ENCODE data around the gene RPTOR.

RPTOR gene

DNA sequence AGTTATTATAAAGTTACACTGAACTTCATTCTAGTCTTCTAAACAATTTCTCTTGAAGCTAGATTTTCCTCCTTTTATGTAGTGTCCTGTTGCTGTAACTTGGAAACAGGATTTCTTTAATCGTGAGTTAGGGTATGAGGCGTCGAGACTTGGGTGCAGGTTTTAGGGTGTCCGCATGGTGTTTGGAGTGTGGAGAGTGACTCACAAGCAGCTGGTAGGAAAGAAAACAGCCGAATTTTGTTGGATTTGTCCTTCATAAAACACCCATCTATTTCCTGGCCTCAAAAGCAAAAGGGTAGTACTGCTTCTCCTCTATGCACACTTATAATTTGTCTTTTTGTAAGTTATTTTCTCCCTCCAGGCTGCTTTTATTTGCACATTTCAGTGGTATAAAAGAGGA lies 1.6 kb downstream of the RPTOR start:
- peaks cover 10% of the 10 kb centered on the region for H3K4me1 ChIP-seq (ENCODE audit: control insufficient read depth, insufficient read depth, low read length)
- H3K9me3 ChIP-seq (ENCODE audit: control insufficient read depth, insufficient read depth, low read depth, low read length): no peaks in the 10 kb centered on the region
- H3K36me3 ChIP-seq (ENCODE audit: control insufficient read depth in 2 of 2, insufficient read depth in 1 of 2, low read length in 2 of 2): peaks cover 0 to 10% of the 10 kb centered on the region in 2 experiments; a peak in 2 of 3 replicates
- TF ChIP-seq ZNF843 (tag by site-specific recombination; IDR thresholded peaks at IDR 0.05) (no peak), ZBTB1 (tag by site-specific recombination; IDR thresholded peaks at IDR 0.05) (no peak), ZNF629 (tag by site-specific recombination; IDR thresholded peaks at IDR 0.05) (no peak), ZNF394 (tag by site-specific recombination; IDR thresholded peaks at IDR 0.05; ENCODE audit: borderline replicate concordance) (no peak), ZNF626 (tag by site-specific recombination; IDR thresholded peaks at IDR 0.05) (no peak), KLF1 (tag by site-specific recombination; IDR thresholded peaks at IDR 0.05) (no peak), GLIS1 (tag by site-specific recombination; IDR thresholded peaks at IDR 0.05) (no peak), HIC1 (tag by site-specific recombination; IDR thresholded peaks at IDR 0.05) (no peak), KLF9 (tag by site-specific recombination; IDR thresholded peaks at IDR 0.05; ENCODE audit: low read depth) (no peak), ZNF221 (tag by site-specific recombination; IDR thresholded peaks at IDR 0.05; ENCODE audit: borderline replicate concordance) (no peak), ZNF510 (tag by site-specific recombination; IDR thresholded peaks at IDR 0.05; ENCODE audit: insufficient replicate concordance) (no peak), GLIS2 (tag by site-specific recombination; IDR thresholded peaks at IDR 0.05) (no peak)
- TF ChIP-seq, protein P1, sequence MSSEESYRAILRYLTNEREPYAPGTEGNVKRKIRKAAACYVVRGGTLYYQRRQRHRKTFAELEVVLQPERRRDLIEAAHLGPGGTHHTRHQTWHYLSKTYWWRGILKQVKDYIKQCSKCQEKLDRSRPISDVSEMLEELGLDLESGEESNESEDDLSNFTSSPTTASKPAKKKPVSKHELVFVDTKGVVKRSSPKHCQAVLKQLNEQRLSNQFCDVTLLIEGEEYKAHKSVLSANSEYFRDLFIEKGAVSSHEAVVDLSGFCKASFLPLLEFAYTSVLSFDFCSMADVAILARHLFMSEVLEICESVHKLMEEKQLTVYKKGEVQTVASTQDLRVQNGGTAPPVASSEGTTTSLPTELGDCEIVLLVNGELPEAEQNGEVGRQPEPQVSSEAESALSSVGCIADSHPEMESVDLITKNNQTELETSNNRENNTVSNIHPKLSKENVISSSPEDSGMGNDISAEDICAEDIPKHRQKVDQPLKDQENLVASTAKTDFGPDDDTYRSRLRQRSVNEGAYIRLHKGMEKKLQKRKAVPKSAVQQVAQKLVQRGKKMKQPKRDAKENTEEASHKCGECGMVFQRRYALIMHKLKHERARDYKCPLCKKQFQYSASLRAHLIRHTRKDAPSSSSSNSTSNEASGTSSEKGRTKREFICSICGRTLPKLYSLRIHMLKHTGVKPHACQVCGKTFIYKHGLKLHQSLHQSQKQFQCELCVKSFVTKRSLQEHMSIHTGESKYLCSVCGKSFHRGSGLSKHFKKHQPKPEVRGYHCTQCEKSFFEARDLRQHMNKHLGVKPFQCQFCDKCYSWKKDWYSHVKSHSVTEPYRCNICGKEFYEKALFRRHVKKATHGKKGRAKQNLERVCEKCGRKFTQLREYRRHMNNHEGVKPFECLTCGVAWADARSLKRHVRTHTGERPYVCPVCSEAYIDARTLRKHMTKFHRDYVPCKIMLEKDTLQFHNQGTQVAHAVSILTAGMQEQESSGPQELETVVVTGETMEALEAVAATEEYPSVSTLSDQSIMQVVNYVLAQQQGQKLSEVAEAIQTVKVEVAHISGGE (tag by site-specific recombination; conservative IDR thresholded peaks at IDR 0.05; ENCODE audit: low read depth): no peak
- peak overlapping the region; percentile 99 for H3K4me3 ChIP-seq (ENCODE audit: low read depth, low read length)
- H3K27ac ChIP-seq (ENCODE audit: extremely low read depth, low read depth, low read length): no peak overlapping the region
- POLR2A ChIA-PET: interaction anchor here (0.6 to 3.2 kb wide), 2 partner anchors 70 to 101 kb away, joined by 3 to 22 read pairs; partner anchors contain the start of gene NPTX1
- CTCF ChIA-PET: interaction anchor here (1.0 to 5.4 kb wide), 3 partner anchors 9 to 32 kb away, joined by 3 to 25 read pairs (median 3); no protein-coding TSS in a partner anchor

- peaks cover 13 to 15% of the 10 kb centered on the region in 2 experiments; a peak in 2 of 3 replicates for H3K36me3 ChIP-seq (ENCODE audit: control insufficient read depth in 2 of 2, insufficient read depth in 1 of 2, low read length in 2 of 2)
- TF ChIP-seq ZNF677 (tag by site-specific recombination; IDR thresholded peaks at IDR 0.05): no peak
- TF ChIP-seq, protein P2, sequence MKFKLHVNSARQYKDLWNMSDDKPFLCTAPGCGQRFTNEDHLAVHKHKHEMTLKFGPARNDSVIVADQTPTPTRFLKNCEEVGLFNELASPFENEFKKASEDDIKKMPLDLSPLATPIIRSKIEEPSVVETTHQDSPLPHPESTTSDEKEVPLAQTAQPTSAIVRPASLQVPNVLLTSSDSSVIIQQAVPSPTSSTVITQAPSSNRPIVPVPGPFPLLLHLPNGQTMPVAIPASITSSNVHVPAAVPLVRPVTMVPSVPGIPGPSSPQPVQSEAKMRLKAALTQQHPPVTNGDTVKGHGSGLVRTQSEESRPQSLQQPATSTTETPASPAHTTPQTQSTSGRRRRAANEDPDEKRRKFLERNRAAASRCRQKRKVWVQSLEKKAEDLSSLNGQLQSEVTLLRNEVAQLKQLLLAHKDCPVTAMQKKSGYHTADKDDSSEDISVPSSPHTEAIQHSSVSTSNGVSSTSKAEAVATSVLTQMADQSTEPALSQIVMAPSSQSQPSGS (tag by site-specific recombination; IDR thresholded peaks at IDR 0.05; ENCODE audit: low read depth): 0 out of 2 replicates have a peak, but pooled peaks have one; percentile 4
- TF ChIP-seq ZNF121 (tag by site-specific recombination; IDR thresholded peaks at IDR 0.05): no peak
- TF ChIP-seq, protein P3, sequence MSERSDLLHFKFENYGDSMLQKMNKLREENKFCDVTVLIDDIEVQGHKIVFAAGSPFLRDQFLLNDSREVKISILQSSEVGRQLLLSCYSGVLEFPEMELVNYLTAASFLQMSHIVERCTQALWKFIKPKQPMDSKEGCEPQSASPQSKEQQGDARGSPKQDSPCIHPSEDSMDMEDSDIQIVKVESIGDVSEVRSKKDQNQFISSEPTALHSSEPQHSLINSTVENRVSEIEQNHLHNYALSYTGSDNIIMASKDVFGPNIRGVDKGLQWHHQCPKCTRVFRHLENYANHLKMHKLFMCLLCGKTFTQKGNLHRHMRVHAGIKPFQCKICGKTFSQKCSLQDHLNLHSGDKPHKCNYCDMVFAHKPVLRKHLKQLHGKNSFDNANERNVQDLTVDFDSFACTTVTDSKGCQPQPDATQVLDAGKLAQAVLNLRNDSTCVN (tag by site-specific recombination; optimal IDR thresholded peaks at IDR 0.05): no peak
- H3K4me3 ChIP-seq (ENCODE audit: low read depth, low read length): no peak overlapping the region
- H3K4me1 ChIP-seq (ENCODE audit: control insufficient read depth, insufficient read depth, low read length): 0 out of 2 replicates have a peak, but pooled peaks cover 2% of the 10 kb centered on the region
- POLR2A ChIA-PET: no interaction called here
- H3K27ac ChIP-seq (ENCODE audit: extremely low read depth, low read depth, low read length): no peak overlapping the region
- H3K9me3 ChIP-seq (ENCODE audit: control insufficient read depth, insufficient read depth, low read depth, low read length): no peaks in the 10 kb centered on the region
- CTCF ChIA-PET: no interaction called here
Observed at GRCh38 chr17:80552523-80552922, 7.9 kb downstream of the RPTOR start.
